ENCODE measurements around the gene NCOR2. TPM values are rescaled to one million over a fixed set of nuclear protein-coding genes. Genes with fewer than 3 reads are reported as not detected.
A peak's percentile ranks its signal among the peaks of the same experiment; 100 is the strongest.

Gene NCOR2
- total RNA-seq, 4 donors from 2014 or later: 72.1 to 460 (median 119) TPM

DNA sequence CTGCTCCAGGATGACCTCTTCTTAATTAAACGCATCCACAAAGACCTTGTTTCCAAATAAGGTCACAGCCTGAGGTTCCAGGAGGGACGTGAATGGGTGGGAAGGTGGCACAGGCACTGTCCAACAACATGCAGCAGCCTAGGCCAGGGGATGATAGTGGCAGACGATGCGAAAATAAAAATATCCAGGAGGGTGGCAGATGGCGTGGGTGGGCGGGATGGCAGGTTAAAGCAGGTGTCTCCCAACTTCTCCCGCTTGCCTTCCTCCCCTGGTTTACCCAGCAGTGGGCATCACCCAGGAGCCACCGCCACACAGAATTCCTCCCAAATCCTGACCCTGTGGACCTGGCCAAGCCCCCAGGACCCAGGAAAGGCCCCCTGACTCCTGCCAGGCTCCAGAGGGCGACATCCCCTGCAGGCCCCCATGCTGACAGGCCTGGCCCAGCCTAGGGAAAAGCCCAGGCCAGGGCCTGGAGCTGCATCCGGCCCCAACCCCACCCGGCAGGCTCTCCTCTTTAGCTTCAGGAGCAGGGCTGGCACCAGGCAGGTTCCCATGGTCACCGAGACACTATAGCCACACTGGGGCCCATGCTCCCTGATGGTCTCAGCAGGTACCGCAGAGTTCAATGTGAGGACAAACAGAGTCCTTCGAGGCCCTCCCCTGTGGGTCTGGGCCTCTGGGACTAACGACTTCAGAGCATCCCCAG, 9.7 kb downstream of the NCOR2 start:
- TF ChIP-seq EP300 (IDR thresholded peaks at IDR 0.05; ENCODE audit: low read depth) (no peak), POLR2A (IDR thresholded peaks at IDR 0.05) (no peak), POLR2AphosphoS5 (IDR thresholded peaks at IDR 0.05) (no peak)
- TF ChIP-seq, protein P1, sequence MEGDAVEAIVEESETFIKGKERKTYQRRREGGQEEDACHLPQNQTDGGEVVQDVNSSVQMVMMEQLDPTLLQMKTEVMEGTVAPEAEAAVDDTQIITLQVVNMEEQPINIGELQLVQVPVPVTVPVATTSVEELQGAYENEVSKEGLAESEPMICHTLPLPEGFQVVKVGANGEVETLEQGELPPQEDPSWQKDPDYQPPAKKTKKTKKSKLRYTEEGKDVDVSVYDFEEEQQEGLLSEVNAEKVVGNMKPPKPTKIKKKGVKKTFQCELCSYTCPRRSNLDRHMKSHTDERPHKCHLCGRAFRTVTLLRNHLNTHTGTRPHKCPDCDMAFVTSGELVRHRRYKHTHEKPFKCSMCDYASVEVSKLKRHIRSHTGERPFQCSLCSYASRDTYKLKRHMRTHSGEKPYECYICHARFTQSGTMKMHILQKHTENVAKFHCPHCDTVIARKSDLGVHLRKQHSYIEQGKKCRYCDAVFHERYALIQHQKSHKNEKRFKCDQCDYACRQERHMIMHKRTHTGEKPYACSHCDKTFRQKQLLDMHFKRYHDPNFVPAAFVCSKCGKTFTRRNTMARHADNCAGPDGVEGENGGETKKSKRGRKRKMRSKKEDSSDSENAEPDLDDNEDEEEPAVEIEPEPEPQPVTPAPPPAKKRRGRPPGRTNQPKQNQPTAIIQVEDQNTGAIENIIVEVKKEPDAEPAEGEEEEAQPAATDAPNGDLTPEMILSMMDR (IDR thresholded peaks at IDR 0.05): no peak
- no peaks in the 10 kb centered on the region for H3K27me3 ChIP-seq
- peaks cover 10 to 63% (median 31%) of the 10 kb centered on the region in 4 donors for H3K4me1 ChIP-seq
- intact Hi-C loops (cut with DNase I; ENCODE audit: low total_unique reads) (no loop called here), in situ Hi-C loops (cut with MboI; ENCODE audit: low pct_ligation_motif_present in 1 of 4, low pct_unique_long_range_greater_than_20kb in 1 of 4, low sequenced_read_pairs in 3 of 4) (no loop called here)
- DNase-seq: no peak
- peak overlapping the region; percentile 22 to 59 (median 38) for H3K27ac ChIP-seq
- no peaks in the 10 kb centered on the region for H3K36me3 ChIP-seq
- 87 to 100% methylated on average over 1 to 12 of the region's 15 CpGs for WGBS, 2 donors (ENCODE audit: low coverage in 1 of 2)
- no peaks in the 10 kb centered on the region for H3K9me3 ChIP-seq
- H3K4me3 ChIP-seq: no peak overlapping the region

DNA sequence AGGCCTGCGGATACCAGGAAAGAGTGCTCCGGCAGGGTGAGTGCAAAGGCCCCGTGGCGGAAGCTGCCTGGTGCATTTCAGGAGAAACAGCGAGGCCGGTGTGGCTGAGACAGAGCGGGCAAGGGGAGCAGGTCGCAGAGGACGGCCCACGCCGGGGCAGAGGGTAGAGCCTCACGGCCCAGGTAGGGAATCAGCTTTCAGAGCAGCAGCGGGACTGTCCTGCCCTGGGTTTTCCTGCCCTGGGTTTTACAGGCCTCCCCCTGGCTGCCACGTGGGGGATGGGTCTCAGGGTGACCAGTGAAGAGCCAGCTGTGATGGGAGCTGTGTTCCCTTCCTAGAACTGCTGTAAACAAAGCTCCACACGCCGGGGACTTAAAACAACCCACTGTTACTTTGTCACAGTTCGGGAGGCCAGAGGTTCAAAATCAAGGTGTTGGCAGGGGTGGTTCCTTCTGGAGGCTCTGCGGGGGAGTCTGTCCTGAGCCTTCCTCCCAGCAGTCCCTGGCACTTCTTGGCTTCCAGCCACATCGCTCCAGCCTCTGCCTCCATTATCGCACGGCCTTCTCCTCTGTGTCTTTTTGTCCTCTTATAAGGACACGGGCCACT, 10.4 kb downstream of the NCOR2 start:
- Histone ChIP-seq H3K9me3 (no peaks in the 10 kb centered on the region), H3K36me3 (no peaks in the 10 kb centered on the region), H3K27me3 (no peaks in the 10 kb centered on the region), H3K4me3 (no peak overlapping the region), H3K4me1 (peaks cover 10 to 63% (median 35%) of the 10 kb centered on the region in 4 donors), H3K27ac (peak overlapping the region; percentile 22 to 59 (median 38))
- 78 to 80% methylated on average over 2 to 22 of the region's 22 CpGs for WGBS, 2 donors (ENCODE audit: low coverage in 1 of 2)
- intact Hi-C loops (cut with DNase I; ENCODE audit: low total_unique reads): no loop called here
- DNase-seq: no peak
- TF ChIP-seq, protein P1 (IDR thresholded peaks at IDR 0.05): no peak
- TF ChIP-seq EP300 (IDR thresholded peaks at IDR 0.05; ENCODE audit: low read depth) (no peak), POLR2A (IDR thresholded peaks at IDR 0.05) (no peak), POLR2AphosphoS5 (IDR thresholded peaks at IDR 0.05) (no peak)
- in situ Hi-C loops (cut with MboI; ENCODE audit: low pct_ligation_motif_present in 1 of 4, low pct_unique_long_range_greater_than_20kb in 1 of 4, low sequenced_read_pairs in 3 of 4): no loop called here

DNA sequence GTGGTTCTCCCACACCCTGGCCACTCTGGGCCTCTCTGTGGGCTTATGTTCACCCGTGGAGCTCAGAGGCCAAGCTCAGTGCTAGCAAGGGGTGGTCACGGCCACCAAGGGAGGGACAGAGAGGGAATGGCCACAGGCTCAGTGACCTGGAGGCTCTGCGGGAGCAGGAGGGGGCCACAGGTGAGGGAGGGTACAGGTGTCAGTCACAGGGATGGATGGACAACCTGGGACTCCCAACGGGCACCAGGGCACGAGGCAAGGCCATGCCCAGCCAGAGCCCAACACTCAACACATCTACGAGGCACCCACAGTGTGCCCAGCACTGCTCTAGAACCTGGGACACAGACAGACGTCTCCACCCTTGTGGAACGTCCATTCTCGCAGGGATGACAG, 11.3 kb downstream of the NCOR2 start:
- 61 to 87% methylated on average over 3 to 9 of the region's 9 CpGs for WGBS, 2 donors (ENCODE audit: low coverage in 1 of 2)
- Histone ChIP-seq H3K27ac (no peak overlapping the region), H3K4me3 (no peak overlapping the region), H3K27me3 (no peaks in the 10 kb centered on the region), H3K4me1 (peaks cover 10 to 65% (median 42%) of the 10 kb centered on the region in 4 donors), H3K36me3 (no peaks in the 10 kb centered on the region), H3K9me3 (no peaks in the 10 kb centered on the region)
- TF ChIP-seq EP300 (IDR thresholded peaks at IDR 0.05; ENCODE audit: low read depth): no peak
- TF ChIP-seq POLR2A (IDR thresholded peaks at IDR 0.05): no peak
- TF ChIP-seq POLR2AphosphoS5 (IDR thresholded peaks at IDR 0.05): no peak
- TF ChIP-seq, protein P1 (IDR thresholded peaks at IDR 0.05): no peak
- intact Hi-C loops (cut with DNase I; ENCODE audit: low total_unique reads) (no loop called here), in situ Hi-C loops (cut with MboI; ENCODE audit: low pct_ligation_motif_present in 1 of 4, low pct_unique_long_range_greater_than_20kb in 1 of 4, low sequenced_read_pairs in 3 of 4) (no loop called here)
- no peak for DNase-seq

DNA sequence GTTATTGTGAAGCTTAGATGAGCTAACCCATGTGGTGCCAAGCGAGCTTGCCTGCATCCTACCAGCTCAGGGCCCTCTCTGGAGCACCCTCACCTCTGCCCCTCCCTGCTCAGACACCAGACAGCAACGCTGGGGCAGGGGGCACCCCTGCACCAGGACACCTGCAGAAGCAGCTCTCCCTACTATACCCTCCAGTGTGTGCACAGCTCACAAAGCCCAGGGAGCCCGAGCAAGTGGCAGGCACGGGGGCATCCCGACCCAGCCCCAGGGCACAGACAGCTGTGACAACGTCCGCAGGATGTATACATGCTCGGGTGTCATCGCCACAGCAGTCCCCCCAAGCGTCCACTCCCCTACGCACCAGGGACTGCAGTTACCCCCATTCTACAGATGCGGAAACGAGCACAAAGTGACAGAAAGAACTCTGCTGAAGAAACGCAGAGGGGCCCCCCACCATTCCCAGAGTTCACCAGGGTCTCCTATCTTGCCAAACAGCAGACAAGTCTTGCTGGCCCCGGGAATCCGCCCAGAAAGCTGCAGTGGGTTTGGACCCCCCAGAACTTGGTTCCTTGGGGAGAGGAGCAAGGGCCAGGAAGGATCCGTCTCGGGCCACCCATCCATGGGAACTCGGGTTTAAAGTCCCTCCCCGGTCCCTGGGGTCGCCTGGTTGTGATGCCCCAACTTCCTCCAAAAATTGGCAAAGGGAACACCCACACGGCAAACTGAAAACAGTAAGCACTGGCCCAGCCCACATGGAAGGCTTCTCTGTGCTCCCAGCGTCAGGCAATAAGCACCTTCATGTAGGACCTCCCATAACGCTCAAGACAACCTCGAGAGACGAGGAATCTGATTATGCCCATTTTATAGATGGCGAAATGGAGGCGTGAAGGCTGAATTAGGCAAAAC, 12.0 kb downstream of the NCOR2 start:
- no peaks in the 10 kb centered on the region for H3K27me3 ChIP-seq
- no peaks in the 10 kb centered on the region for H3K9me3 ChIP-seq
- no peak overlapping the region for H3K27ac ChIP-seq
- H3K4me1 ChIP-seq: peaks cover 16 to 66% (median 47%) of the 10 kb centered on the region in 4 donors
- TF ChIP-seq EP300 (IDR thresholded peaks at IDR 0.05; ENCODE audit: low read depth) (no peak), POLR2AphosphoS5 (IDR thresholded peaks at IDR 0.05) (no peak), POLR2A (IDR thresholded peaks at IDR 0.05) (no peak)
- TF ChIP-seq, protein P1 (IDR thresholded peaks at IDR 0.05): no peak
- WGBS, 2 donors (ENCODE audit: low coverage in 1 of 2): 59 to 81% methylated on average over 3 to 28 of the region's 28 CpGs
- no peak for DNase-seq
- H3K36me3 ChIP-seq: no peaks in the 10 kb centered on the region
- intact Hi-C loops (cut with DNase I; ENCODE audit: low total_unique reads): no loop called here
- in situ Hi-C loops (cut with MboI; ENCODE audit: low pct_ligation_motif_present in 1 of 4, low pct_unique_long_range_greater_than_20kb in 1 of 4, low sequenced_read_pairs in 3 of 4): no loop called here
- no peak overlapping the region for H3K4me3 ChIP-seq

All from transverse colon (tissue), 4 donors.